ENCODE results near the gene TSEN2.

DNA sequence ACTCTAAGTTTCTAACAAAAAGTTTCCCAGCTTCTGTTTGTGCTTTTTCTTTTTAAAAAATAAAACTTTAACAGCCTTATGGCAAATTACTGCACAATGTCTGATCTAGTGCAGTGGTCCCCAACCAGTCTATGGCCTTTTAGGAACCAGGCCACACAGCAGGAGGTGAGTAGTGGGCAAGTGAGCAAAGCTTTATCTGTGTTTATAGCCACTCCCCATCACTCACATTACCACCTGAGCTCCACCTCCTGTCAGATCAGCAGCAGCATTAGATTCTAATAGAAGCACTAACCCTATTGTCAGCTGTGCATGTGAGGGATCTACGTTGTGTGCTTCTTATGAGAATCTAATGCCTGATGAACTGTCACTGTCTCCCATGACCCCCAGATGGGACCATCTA lies 78.2 kb downstream of the TSEN2 start:
- TF ChIP-seq, protein P1, sequence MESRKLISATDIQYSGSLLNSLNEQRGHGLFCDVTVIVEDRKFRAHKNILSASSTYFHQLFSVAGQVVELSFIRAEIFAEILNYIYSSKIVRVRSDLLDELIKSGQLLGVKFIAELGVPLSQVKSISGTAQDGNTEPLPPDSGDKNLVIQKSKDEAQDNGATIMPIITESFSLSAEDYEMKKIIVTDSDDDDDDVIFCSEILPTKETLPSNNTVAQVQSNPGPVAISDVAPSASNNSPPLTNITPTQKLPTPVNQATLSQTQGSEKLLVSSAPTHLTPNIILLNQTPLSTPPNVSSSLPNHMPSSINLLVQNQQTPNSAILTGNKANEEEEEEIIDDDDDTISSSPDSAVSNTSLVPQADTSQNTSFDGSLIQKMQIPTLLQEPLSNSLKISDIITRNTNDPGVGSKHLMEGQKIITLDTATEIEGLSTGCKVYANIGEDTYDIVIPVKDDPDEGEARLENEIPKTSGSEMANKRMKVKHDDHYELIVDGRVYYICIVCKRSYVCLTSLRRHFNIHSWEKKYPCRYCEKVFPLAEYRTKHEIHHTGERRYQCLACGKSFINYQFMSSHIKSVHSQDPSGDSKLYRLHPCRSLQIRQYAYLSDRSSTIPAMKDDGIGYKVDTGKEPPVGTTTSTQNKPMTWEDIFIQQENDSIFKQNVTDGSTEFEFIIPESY (IDR thresholded peaks at IDR 0.05; ENCODE audit: extremely low read depth, insufficient replicate concordance, low read length), result no peak
- TF ChIP-seq, protein P2, sequence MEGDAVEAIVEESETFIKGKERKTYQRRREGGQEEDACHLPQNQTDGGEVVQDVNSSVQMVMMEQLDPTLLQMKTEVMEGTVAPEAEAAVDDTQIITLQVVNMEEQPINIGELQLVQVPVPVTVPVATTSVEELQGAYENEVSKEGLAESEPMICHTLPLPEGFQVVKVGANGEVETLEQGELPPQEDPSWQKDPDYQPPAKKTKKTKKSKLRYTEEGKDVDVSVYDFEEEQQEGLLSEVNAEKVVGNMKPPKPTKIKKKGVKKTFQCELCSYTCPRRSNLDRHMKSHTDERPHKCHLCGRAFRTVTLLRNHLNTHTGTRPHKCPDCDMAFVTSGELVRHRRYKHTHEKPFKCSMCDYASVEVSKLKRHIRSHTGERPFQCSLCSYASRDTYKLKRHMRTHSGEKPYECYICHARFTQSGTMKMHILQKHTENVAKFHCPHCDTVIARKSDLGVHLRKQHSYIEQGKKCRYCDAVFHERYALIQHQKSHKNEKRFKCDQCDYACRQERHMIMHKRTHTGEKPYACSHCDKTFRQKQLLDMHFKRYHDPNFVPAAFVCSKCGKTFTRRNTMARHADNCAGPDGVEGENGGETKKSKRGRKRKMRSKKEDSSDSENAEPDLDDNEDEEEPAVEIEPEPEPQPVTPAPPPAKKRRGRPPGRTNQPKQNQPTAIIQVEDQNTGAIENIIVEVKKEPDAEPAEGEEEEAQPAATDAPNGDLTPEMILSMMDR (IDR thresholded peaks at IDR 0.05 in 2 of 3, conservative IDR thresholded peaks at IDR 0.05 in 1 of 3; ENCODE audit: borderline replicate concordance in 1 of 3, insufficient read depth in 1 of 3, low read depth in 2 of 3, low read length in 2 of 3), result no peak
- TF ChIP-seq RAD21 (IDR thresholded peaks at IDR 0.05; ENCODE audit: low read depth) (no peak), FOSL1 (IDR thresholded peaks at IDR 0.05; ENCODE audit: low read depth) (no peak), SRF (IDR thresholded peaks at IDR 0.05; ENCODE audit: low read depth) (no peak), JUND (IDR thresholded peaks at IDR 0.05) (no peak), POLR2A (IDR thresholded peaks at IDR 0.05; ENCODE audit: borderline replicate concordance, extremely low read depth, insufficient read depth, insufficient read length) (no peak), EZH2phosphoT487 (IDR thresholded peaks at IDR 0.05; ENCODE audit: borderline replicate concordance) (no peak)
- TF ChIP-seq, protein P3, sequence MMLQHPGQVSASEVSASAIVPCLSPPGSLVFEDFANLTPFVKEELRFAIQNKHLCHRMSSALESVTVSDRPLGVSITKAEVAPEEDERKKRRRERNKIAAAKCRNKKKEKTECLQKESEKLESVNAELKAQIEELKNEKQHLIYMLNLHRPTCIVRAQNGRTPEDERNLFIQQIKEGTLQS (IDR thresholded peaks at IDR 0.05), result no peak

Measured in HCT116 (cell line).